Measurements from ENCODE around the gene LRP5.

- TF ChIP-seq POLR2AphosphoS5 (IDR thresholded peaks at IDR 0.05; ENCODE audit: low read depth, low read length) (no peak), TAF1 (IDR thresholded peaks at IDR 0.05; ENCODE audit: borderline replicate concordance, insufficient read depth, low read length) (no peak), REST (IDR thresholded peaks at IDR 0.05; ENCODE audit: insufficient read depth in 1 of 2, low read depth in 2 of 2, low read length in 2 of 2) (no peak), SIN3A (IDR thresholded peaks at IDR 0.05; ENCODE audit: borderline replicate concordance, insufficient read depth, low read length) (no peak), FOXP2 (optimal IDR thresholded peaks at IDR 0.05; ENCODE audit: borderline replicate concordance, extremely low read depth, extremely low read length, insufficient read depth) (no peak)
These were observed 167.8 kb downstream of the LRP5 start for GRCh38 chr11:68480193-68480592.
